Measurements from ENCODE around the gene ATP2C1.
"Not testable (repeated sequence)": the region's sequence is repeated elsewhere in the genome, so short reads cannot be mapped to it uniquely, and the experiment has no call there.

ATP2C1 gene

GRCh38 chr3:131031660-131032059, 137.8 kb downstream of the ATP2C1 start:
- no peak for DNase-seq (ENCODE audit: extremely low read depth in 1 of 2, low read depth in 1 of 2)

GRCh38 chr3:131033480-131034080, 139.7 kb downstream of the ATP2C1 start:
- no peak for DNase-seq (ENCODE audit: extremely low read depth in 1 of 2, low read depth in 1 of 2)

GRCh38 chr3:131036200-131036816, 142.4 kb downstream of the ATP2C1 start:
- no peak for DNase-seq (ENCODE audit: extremely low read depth in 1 of 2, low read depth in 1 of 2)

GRCh38 chr3:131036986-131037385, 143.1 kb downstream of the ATP2C1 start:
- DNase-seq (ENCODE audit: extremely low read depth in 1 of 2, low read depth in 1 of 2) = no peak

- no peak for DNase-seq (ENCODE audit: extremely low read depth in 1 of 2, low read depth in 1 of 2)
These were observed 144.4 kb downstream of the ATP2C1 start for GRCh38 chr3:131038326-131038725.

- not testable (repeated sequence) for DNase-seq (ENCODE audit: extremely low read depth in 1 of 2, low read depth in 1 of 2)
These were observed 148.5 kb downstream of the ATP2C1 start for GRCh38 chr3:131042271-131042985.

- DNase-seq (ENCODE audit: extremely low read depth in 1 of 2, low read depth in 1 of 2) = no peak
These were observed 153.7 kb downstream of the ATP2C1 start for GRCh38 chr3:131047582-131047981.

GRCh38 chr3:131048030-131048429, 154.1 kb downstream of the ATP2C1 start:
- DNase-seq (ENCODE audit: extremely low read depth in 1 of 2, low read depth in 1 of 2) = no peak

GRCh38 chr3:131050001-131050400, 156.1 kb downstream of the ATP2C1 start:
- DNase-seq (ENCODE audit: extremely low read depth in 1 of 2, low read depth in 1 of 2) = no peak

GRCh38 chr3:131053043-131053859, 159.4 kb downstream of the ATP2C1 start:
- no peak for DNase-seq (ENCODE audit: extremely low read depth in 1 of 2, low read depth in 1 of 2)
